WTC11 (cell line): Measurements from ENCODE around the gene TMCC1.

Experiments
- ESRRA ChIP-seq: sonication (generic); formaldehyde crosslinking; IDR thresholded peaks from 2 replicates; pipeline ENCODE4 v1.8.1; 2022; ENCODE audit warnings: mild to moderate bottlenecking, missing genetic modification reagents, borderline replicate concordance
- GTF2I ChIP-seq: fragments of 250-450 bp; sonication (Bioruptor Pico); conservative IDR thresholded peaks from 2 replicates; pipeline ENCODE4 v1.4.0; 2021; ENCODE audit warnings: mild to moderate bottlenecking
- MXD4 ChIP-seq: fragments of 250-450 bp; sonication (Bioruptor Pico); IDR thresholded peaks from 2 replicates; pipeline ENCODE4 v1.8.0; 2021; ENCODE audit warnings: mild to moderate bottlenecking, moderate library complexity, borderline replicate concordance
- OVOL2 ChIP-seq: fragments of 250-450 bp; sonication (Bioruptor Pico); IDR thresholded peaks from 2 replicates; pipeline ENCODE4 v1.9.0; 2021; ENCODE audit warnings: mild to moderate bottlenecking, borderline replicate concordance
- SP1 ChIP-seq: sonication (generic); formaldehyde crosslinking; conservative IDR thresholded peaks from 2 replicates; pipeline ENCODE4 v1.8.1; 2022; ENCODE audit warnings: missing genetic modification reagents
- TP53 ChIP-seq: sonication (generic); formaldehyde crosslinking; IDR thresholded peaks from 2 replicates; pipeline ENCODE4 v1.8.1; 2023; ENCODE audit warnings: mild to moderate bottlenecking, missing genetic modification reagents
- TF ChIP-seq, protein P1 (sequence below): fragments of 200-600 bp; IDR thresholded peaks from 2 replicates; pipeline ENCODE4 v1.8.0; 2022; ENCODE audit warnings: antibody characterized with exemption
- TF ChIP-seq, protein P2 (sequence below): sonication (generic); formaldehyde crosslinking; IDR thresholded peaks from 2 replicates; pipeline ENCODE4 v1.8.0; 2023; ENCODE audit warnings: missing genetic modification reagents
- TF ChIP-seq, protein P3 (sequence below): sonication (generic); formaldehyde crosslinking; IDR thresholded peaks from 2 replicates; pipeline ENCODE4 v1.8.1; 2023; ENCODE audit warnings: mild to moderate bottlenecking, missing genetic modification reagents

DNA sequence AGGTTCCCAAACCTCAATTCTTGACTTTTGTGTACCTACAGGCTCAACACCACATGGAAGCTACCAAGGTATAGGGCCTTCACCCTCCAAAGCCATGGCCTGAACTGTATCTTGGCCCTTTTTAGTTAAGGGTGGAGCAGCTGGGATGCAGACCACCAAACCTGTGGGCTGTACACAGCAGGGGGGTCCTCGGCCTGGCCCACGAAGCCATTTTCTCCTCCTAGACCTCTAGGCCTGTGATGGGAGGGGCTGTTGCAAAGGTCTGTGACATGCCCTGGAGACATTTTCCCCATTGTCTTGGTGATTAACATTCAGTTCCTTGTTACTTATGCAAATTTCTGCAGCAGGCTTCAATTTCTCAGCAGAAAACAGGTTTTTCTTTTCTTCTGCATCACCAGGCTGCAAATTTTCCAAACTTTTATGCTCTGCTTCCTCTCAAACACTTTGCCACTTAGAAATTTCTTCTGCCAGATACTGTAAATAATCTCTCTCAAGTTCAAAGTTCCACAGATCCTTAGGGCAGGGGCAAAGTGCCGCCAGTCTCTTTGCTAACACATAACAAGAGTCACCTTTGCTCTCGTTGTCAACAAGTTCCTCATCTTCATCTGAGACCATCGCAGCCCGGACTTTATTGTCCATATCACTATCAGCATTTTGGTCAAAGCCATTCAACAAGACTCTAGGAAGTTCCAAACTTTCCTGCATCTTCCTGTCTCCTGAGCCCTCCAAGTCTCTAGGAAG is 196.1 kb downstream of the TMCC1 start:
- TF ChIP-seq MXD4 (CRISPR knock-in tag), result no peak
- TF ChIP-seq, protein P1, sequence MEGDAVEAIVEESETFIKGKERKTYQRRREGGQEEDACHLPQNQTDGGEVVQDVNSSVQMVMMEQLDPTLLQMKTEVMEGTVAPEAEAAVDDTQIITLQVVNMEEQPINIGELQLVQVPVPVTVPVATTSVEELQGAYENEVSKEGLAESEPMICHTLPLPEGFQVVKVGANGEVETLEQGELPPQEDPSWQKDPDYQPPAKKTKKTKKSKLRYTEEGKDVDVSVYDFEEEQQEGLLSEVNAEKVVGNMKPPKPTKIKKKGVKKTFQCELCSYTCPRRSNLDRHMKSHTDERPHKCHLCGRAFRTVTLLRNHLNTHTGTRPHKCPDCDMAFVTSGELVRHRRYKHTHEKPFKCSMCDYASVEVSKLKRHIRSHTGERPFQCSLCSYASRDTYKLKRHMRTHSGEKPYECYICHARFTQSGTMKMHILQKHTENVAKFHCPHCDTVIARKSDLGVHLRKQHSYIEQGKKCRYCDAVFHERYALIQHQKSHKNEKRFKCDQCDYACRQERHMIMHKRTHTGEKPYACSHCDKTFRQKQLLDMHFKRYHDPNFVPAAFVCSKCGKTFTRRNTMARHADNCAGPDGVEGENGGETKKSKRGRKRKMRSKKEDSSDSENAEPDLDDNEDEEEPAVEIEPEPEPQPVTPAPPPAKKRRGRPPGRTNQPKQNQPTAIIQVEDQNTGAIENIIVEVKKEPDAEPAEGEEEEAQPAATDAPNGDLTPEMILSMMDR, result no peak
- TF ChIP-seq, protein P2, sequence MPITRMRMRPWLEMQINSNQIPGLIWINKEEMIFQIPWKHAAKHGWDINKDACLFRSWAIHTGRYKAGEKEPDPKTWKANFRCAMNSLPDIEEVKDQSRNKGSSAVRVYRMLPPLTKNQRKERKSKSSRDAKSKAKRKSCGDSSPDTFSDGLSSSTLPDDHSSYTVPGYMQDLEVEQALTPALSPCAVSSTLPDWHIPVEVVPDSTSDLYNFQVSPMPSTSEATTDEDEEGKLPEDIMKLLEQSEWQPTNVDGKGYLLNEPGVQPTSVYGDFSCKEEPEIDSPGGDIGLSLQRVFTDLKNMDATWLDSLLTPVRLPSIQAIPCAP (CRISPR knock-in tag), result no peak
- TF ChIP-seq, protein P3, sequence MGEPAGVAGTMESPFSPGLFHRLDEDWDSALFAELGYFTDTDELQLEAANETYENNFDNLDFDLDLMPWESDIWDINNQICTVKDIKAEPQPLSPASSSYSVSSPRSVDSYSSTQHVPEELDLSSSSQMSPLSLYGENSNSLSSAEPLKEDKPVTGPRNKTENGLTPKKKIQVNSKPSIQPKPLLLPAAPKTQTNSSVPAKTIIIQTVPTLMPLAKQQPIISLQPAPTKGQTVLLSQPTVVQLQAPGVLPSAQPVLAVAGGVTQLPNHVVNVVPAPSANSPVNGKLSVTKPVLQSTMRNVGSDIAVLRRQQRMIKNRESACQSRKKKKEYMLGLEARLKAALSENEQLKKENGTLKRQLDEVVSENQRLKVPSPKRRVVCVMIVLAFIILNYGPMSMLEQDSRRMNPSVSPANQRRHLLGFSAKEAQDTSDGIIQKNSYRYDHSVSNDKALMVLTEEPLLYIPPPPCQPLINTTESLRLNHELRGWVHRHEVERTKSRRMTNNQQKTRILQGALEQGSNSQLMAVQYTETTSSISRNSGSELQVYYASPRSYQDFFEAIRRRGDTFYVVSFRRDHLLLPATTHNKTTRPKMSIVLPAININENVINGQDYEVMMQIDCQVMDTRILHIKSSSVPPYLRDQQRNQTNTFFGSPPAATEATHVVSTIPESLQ (CRISPR knock-in tag), result no peak
- TF ChIP-seq TP53 (CRISPR knock-in tag), result no peak
- TF ChIP-seq OVOL2 (CRISPR knock-in tag), result no peak
- TF ChIP-seq SP1, result no peak
- no peak for TF ChIP-seq GTF2I (CRISPR knock-in tag)
- no peak for TF ChIP-seq ESRRA (CRISPR knock-in tag)
